ENCODE data around the gene CNTLN. TPM values are rescaled to one million over a fixed set of nuclear protein-coding genes. Genes with fewer than 3 reads are reported as not detected.
A peak's percentile ranks its signal among the peaks of the same experiment; 100 is the strongest.
"Not testable (repeated sequence)": the region's sequence is repeated elsewhere in the genome, so short reads cannot be mapped to it uniquely, and the experiment has no call there.

Gene CNTLN
- total and polyA plus RNA-seq, 2 donors (not counting 1 experiment from before 2014, with no cell fraction given), result 9.1 to 13.0 TPM

DNA sequence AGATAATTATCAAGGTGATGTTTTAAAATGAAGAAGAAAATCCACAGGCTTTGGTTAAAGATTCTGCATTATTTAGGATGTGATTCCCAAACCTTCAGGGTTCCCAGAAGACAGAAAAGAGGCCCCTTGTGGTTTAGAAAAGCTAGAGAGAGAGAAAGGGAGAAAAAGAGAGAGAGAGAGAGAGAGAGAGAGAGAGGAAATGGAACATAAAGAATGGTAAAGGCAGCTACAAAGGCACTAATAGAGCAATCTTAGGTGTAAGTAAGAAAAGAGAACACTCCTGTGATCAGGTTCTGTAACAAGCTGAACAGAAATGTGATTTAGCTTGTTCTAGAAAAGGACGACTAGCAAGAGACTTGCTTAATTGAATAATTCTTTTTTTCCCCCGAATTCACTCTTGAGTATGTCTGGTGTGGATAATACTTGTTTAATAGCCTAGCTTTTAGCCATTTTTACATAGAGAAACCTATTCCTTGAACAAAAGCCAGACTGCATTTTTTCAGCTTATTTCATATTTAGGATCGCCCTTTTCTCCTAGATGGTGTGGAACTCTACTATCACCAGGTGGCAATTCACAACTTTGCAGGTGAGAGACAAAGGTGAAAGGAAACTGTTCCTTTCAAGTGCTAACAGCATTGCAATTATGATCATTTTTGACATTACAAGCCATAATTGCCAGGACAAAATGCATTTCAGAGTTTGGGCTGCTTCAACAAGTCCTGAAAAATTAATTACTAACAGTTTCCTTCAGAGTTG lies 386.4 kb downstream of the CNTLN start:
- Histone ChIP-seq H3K4me2 (ENCODE audit: extremely low read depth, insufficient read depth, low read length) (no peak overlapping the region), H4K20me1 (ENCODE audit: control insufficient read depth, extremely low read depth, insufficient read depth, low read length) (no peaks in the 10 kb centered on the region), H3K36me3 (ENCODE audit: control insufficient read depth, insufficient read depth, low read length) (no peaks in the 10 kb centered on the region), H2AFZ (ENCODE audit: low read length) (no peak overlapping the region), H3K27me3 (ENCODE audit: control insufficient read depth, insufficient read depth, low read length) (no peaks in the 10 kb centered on the region), H3K9me3 (ENCODE audit: control insufficient read depth, insufficient read depth, low read depth, low read length) (no peaks in the 10 kb centered on the region), H3K4me3 (replicated peaks in 1 of 4; ENCODE audit: control extremely low read depth in 1 of 4, insufficient read depth in 1 of 4, low read depth in 3 of 4, low read length in 4 of 4) (no peak overlapping the region), H3K4me1 (ENCODE audit: control insufficient read depth, extremely low read depth, insufficient read depth, low read length) (no peaks in the 10 kb centered on the region), H3K79me2 (ENCODE audit: control insufficient read depth, insufficient read depth, low read length) (no peaks in the 10 kb centered on the region), H3K9ac (ENCODE audit: insufficient read depth, low read length) (no peak overlapping the region), H3K27ac (ENCODE audit: insufficient read depth, low read length) (no peak overlapping the region)
- DNase-seq (ENCODE audit: low read depth in 2 of 2), result no peak
- no peak for TF ChIP-seq EZH2 (IDR thresholded peaks at IDR 0.05; ENCODE audit: low read length, missing control alignments)
- TF ChIP-seq, protein P1, sequence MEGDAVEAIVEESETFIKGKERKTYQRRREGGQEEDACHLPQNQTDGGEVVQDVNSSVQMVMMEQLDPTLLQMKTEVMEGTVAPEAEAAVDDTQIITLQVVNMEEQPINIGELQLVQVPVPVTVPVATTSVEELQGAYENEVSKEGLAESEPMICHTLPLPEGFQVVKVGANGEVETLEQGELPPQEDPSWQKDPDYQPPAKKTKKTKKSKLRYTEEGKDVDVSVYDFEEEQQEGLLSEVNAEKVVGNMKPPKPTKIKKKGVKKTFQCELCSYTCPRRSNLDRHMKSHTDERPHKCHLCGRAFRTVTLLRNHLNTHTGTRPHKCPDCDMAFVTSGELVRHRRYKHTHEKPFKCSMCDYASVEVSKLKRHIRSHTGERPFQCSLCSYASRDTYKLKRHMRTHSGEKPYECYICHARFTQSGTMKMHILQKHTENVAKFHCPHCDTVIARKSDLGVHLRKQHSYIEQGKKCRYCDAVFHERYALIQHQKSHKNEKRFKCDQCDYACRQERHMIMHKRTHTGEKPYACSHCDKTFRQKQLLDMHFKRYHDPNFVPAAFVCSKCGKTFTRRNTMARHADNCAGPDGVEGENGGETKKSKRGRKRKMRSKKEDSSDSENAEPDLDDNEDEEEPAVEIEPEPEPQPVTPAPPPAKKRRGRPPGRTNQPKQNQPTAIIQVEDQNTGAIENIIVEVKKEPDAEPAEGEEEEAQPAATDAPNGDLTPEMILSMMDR (conservative IDR thresholded peaks at IDR 0.05 in 1 of 2, IDR thresholded peaks at IDR 0.05 in 1 of 2; ENCODE audit: low read depth in 1 of 2, low read length in 2 of 2), result no peak

DNA sequence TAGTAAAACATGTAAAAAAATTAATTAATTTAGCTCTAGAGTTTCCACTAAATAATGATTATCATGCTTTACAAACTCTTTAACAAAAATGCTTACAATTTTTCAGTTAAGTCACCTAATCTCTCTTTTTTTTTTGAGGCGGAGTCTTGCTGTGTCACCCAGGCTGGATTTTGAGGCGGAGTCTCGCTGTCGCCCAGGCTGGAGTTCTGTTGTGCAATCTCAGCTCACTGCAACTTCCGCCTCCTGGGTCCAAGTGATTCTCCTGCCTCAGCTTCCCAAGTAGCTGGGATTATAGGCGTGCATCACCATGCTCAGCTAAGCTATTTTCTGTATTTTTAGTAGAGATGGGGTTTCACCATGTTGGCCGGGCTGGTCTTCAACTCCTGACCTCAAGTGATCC lies 391.9 kb downstream of the CNTLN start:
- not testable (repeated sequence) for H4K20me1 ChIP-seq (ENCODE audit: control insufficient read depth, extremely low read depth, insufficient read depth, low read length); H3K27ac ChIP-seq (ENCODE audit: insufficient read depth, low read length); H3K36me3 ChIP-seq (ENCODE audit: control insufficient read depth, insufficient read depth, low read length); H3K79me2 ChIP-seq (ENCODE audit: control insufficient read depth, insufficient read depth, low read length); H2AFZ ChIP-seq (ENCODE audit: low read length); DNase-seq (ENCODE audit: low read depth in 2 of 2); H3K4me2 ChIP-seq (ENCODE audit: extremely low read depth, insufficient read depth, low read length); H3K4me3 ChIP-seq (replicated peaks in 1 of 4; ENCODE audit: control extremely low read depth in 1 of 4, insufficient read depth in 1 of 4, low read depth in 3 of 4, low read length in 4 of 4); H3K9ac ChIP-seq (ENCODE audit: insufficient read depth, low read length); H3K27me3 ChIP-seq (ENCODE audit: control insufficient read depth, insufficient read depth, low read length); H3K4me1 ChIP-seq (ENCODE audit: control insufficient read depth, extremely low read depth, insufficient read depth, low read length); H3K9me3 ChIP-seq (ENCODE audit: control insufficient read depth, insufficient read depth, low read depth, low read length)

DNA sequence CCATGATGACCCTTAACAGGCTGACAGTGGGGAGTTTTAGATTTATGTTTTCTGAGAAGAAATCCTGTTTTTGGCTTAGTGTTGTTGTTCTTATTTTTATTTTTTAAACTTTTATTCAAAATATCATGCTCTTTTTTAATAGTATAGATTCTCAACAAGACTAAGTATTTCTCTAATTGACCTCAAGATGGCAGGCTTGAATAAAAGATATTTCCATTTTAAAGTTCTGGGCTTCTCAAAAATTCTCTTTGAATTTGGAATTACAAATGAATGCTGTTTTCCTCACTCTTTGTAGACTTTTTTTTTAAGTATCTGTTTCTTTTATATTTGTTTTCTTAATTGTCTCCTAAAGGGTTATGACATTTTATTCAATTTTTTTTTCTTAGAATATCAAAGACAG lies 394.0 kb downstream of the CNTLN start:
- Histone ChIP-seq H3K4me3 (replicated peaks in 1 of 4; ENCODE audit: control extremely low read depth in 1 of 4, insufficient read depth in 1 of 4, low read depth in 3 of 4, low read length in 4 of 4) (no peak overlapping the region), H3K79me2 (ENCODE audit: control insufficient read depth, insufficient read depth, low read length) (no peaks in the 10 kb centered on the region), H3K9me3 (ENCODE audit: control insufficient read depth, insufficient read depth, low read depth, low read length) (no peaks in the 10 kb centered on the region), H4K20me1 (ENCODE audit: control insufficient read depth, extremely low read depth, insufficient read depth, low read length) (no peaks in the 10 kb centered on the region), H3K27ac (ENCODE audit: insufficient read depth, low read length) (no peak overlapping the region), H3K27me3 (ENCODE audit: control insufficient read depth, insufficient read depth, low read length) (no peaks in the 10 kb centered on the region), H3K4me2 (ENCODE audit: extremely low read depth, insufficient read depth, low read length) (no peak overlapping the region), H3K36me3 (ENCODE audit: control insufficient read depth, insufficient read depth, low read length) (no peaks in the 10 kb centered on the region), H3K9ac (ENCODE audit: insufficient read depth, low read length) (no peak overlapping the region), H3K4me1 (ENCODE audit: control insufficient read depth, extremely low read depth, insufficient read depth, low read length) (no peaks in the 10 kb centered on the region), H2AFZ (ENCODE audit: low read length) (no peak overlapping the region)
- DNase-seq (ENCODE audit: low read depth in 2 of 2), result peak in 1 of 2 donors; percentile 41
- TF ChIP-seq, protein P1 (conservative IDR thresholded peaks at IDR 0.05 in 1 of 2, IDR thresholded peaks at IDR 0.05 in 1 of 2; ENCODE audit: low read depth in 1 of 2, low read length in 2 of 2), result peak in 1 of 2 donors; percentile 21
- no peak for TF ChIP-seq EZH2 (IDR thresholded peaks at IDR 0.05; ENCODE audit: low read length, missing control alignments)
